SU-DHL-6 (cell line): ENCODE results near the gene ADGRG1.

Source experiments
- H2AFZ ChIP-seq: fragments of 200-600 bp; sonication (generic); 2 replicates; pipeline ENCODE4 v1.6.1; 2014; ENCODE audit warnings: low read depth, mild to moderate bottlenecking, moderate library complexity, mixed read lengths, antibody characterized with exemption, low read length; ENCODE audit not compliant: severe bottlenecking
- H3F3A ChIP-seq: fragments of 200-600 bp; shearing (Covaris generic); 2 replicates; pipeline ENCODE4 v1.6.0; 2016; ENCODE audit warnings: antibody characterized with exemption, mild to moderate bottlenecking; ENCODE audit not compliant: insufficient read depth
- H3K27ac ChIP-seq: fragments of 200-600 bp; sonication (generic); 2 replicates; pipeline ENCODE4 v1.5.1; 2016; ENCODE audit warnings: low read depth, mild to moderate bottlenecking, low read length, moderate library complexity, mixed read lengths
- H3K27me3 ChIP-seq: fragments of 200-600 bp; sonication (generic), shearing (Covaris generic); 2 replicates; pipeline ENCODE4 v1.6.0; 2014; ENCODE audit warnings: mild to moderate bottlenecking, low read length
- H3K36me3 ChIP-seq: fragments of 200-600 bp; sonication (generic); 2 replicates; pipeline ENCODE4 v1.6.1; 2014; ENCODE audit warnings: mild to moderate bottlenecking, low read length, mixed read lengths
- H3K4me2 ChIP-seq: fragments of 300-600, 200-600 bp; shearing (Covaris generic), sonication (generic); 2 replicates; pipeline ENCODE4 v1.6.0; 2014; ENCODE audit warnings: low read length, low read depth, mild to moderate bottlenecking; ENCODE audit not compliant: poor library complexity, severe bottlenecking
- H3K4me3 ChIP-seq: fragments of 200-600 bp; sonication (generic); 2 replicates; pipeline ENCODE4 v1.5.1; 2014; ENCODE audit warnings: antibody characterized with exemption, low read length, mild to moderate bottlenecking, mixed read lengths; ENCODE audit not compliant: insufficient read depth, poor library complexity, severe bottlenecking
- H3K79me2 ChIP-seq: fragments of 200-600 bp; sonication (generic); 2 replicates; pipeline ENCODE4 v1.6.1; 2014; ENCODE audit warnings: mild to moderate bottlenecking, low read length, moderate library complexity; ENCODE audit not compliant: insufficient read depth
- H3K9ac ChIP-seq: fragments of 200-600 bp; sonication (generic); 2 replicates; pipeline ENCODE4 v1.7.0; 2014; ENCODE audit warnings: mild to moderate bottlenecking, low read length
- H3K9me2 ChIP-seq: fragments of 200-600 bp; sonication (generic); replicated peaks from 2 replicates; pipeline ENCODE4 v1.6.1; 2014; ENCODE audit warnings: low read length; ENCODE audit not compliant: insufficient read depth
- H3K9me3 ChIP-seq: fragments of 200-600 bp; sonication (generic); 2 replicates; pipeline ENCODE4 v1.6.1; 2014; ENCODE audit warnings: low read length, mixed read lengths; ENCODE audit not compliant: insufficient read depth
- H4K20me1 ChIP-seq: fragments of 200-600 bp; sonication (generic); 2 replicates; pipeline ENCODE4 v1.6.1; 2014; ENCODE audit warnings: low read depth, mild to moderate bottlenecking, antibody characterized with exemption, low read length, moderate library complexity, mixed read lengths
- EZH2phosphoT487 ChIP-seq: fragments of 200-600 bp; sonication (generic), shearing (Covaris generic); conservative IDR thresholded peaks from 2 replicates; pipeline ENCODE4 v1.6.1; 2018; ENCODE audit warnings: mild to moderate bottlenecking, antibody characterized with exemption, low read length, moderate library complexity, mixed read lengths
- TF ChIP-seq, protein P1 (sequence below): fragments of 200-600 bp; sonication (generic); IDR thresholded peaks from one replicate; pipeline ENCODE4 v1.5.1; 2017; ENCODE audit warnings: antibody characterized with exemption, mild to moderate bottlenecking, low read length, moderate library complexity; ENCODE audit not compliant: insufficient read depth, poor library complexity, severe bottlenecking

The ADGRG1 gene

DNA sequence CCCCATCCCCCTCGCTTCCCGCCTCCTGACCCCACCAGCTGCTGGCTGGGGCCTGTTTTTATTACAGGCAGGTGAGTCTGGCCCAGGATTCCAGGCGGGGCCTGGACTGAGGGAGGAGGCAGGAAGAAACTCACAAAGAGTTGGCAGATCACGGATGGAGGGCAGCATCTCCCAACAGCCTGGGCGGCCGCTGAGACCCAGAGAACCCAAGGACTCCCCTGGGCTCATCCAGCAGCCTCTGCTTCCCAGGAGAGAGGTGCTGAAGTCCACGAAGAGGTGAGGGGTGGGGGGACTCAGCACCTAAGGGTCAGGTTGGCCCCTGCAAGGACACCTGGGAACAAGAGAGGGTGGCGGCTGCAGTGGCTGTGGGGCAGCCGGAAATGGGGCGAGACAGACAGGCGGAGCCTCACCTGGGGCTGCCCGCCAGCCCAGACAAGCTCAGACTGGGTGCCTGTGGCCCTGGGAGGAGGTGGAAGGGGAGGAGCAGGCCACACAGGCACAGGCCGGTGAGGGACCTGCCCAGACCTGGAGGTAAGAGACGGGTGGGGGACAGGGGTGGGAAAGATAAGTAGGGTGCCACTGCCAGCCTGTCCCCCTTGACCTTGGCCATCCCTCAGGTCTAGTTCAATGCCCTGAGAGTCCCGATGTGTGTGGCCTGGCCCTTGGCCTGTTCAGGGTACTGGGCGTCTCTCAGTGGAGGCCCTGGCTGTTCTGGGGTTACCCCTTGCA is 8.7 kb upstream of the ADGRG1 start:
- H3K4me3 ChIP-seq, result no peak overlapping the region
- H3K9me2 ChIP-seq, result no peaks in the 10 kb centered on the region
- no peaks in the 10 kb centered on the region for H3K9me3 ChIP-seq
- H3K36me3 ChIP-seq, result no peaks in the 10 kb centered on the region
- no peak overlapping the region for H3K9ac ChIP-seq
- no peak overlapping the region for H3K4me2 ChIP-seq
- TF ChIP-seq, protein P1, sequence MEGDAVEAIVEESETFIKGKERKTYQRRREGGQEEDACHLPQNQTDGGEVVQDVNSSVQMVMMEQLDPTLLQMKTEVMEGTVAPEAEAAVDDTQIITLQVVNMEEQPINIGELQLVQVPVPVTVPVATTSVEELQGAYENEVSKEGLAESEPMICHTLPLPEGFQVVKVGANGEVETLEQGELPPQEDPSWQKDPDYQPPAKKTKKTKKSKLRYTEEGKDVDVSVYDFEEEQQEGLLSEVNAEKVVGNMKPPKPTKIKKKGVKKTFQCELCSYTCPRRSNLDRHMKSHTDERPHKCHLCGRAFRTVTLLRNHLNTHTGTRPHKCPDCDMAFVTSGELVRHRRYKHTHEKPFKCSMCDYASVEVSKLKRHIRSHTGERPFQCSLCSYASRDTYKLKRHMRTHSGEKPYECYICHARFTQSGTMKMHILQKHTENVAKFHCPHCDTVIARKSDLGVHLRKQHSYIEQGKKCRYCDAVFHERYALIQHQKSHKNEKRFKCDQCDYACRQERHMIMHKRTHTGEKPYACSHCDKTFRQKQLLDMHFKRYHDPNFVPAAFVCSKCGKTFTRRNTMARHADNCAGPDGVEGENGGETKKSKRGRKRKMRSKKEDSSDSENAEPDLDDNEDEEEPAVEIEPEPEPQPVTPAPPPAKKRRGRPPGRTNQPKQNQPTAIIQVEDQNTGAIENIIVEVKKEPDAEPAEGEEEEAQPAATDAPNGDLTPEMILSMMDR, result no peak
- no peak for TF ChIP-seq EZH2phosphoT487
- no peaks in the 10 kb centered on the region for H3K27me3 ChIP-seq
- no peaks in the 10 kb centered on the region for H3F3A ChIP-seq
- no peaks in the 10 kb centered on the region for H3K79me2 ChIP-seq
- H2AFZ ChIP-seq, result no peak overlapping the region
- H4K20me1 ChIP-seq, result no peaks in the 10 kb centered on the region
- H3K27ac ChIP-seq, result no peak overlapping the region

DNA sequence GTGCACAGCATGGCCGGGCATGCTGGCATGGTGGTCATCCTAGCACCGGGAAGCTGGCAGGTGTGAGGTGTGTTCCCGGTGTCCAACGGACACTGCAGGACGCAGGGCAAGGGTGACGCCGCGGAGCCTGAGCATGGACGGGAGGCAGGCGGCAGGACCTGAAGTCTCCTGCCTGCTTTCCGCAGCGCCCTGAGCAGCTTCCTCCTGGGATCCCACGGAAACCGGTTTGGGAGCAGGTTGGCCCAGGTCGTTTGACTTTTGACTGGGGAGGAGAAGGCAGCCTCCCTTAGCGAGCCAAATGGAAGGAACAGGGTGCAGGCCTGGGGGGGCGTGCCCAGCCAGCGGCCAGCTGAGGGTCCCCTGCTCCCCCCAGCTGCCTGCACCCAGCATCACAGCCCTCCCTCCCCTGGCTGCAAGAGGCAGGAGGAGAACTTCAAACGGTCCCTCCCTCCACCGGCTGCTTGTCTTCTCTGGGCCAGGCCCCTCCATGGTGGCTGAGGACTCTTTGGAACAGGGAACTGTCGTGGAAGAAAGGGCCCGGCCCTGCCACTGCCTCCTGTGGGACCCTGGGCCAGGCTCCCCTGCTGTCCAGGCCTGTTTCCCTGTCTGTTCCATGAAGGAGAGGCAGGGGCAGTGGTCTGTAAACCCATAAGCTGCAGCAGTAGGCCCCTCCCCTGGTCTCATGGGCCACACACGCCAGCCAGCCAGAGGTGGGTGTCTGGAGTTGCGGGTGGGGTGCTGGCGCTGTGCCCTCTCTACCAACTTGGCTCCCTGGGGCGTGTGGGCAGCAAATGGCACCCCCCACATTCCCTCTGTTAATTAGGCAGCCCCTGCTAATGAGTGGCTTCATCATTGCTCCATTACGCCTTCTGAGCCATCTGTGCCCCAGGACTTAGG is 7.8 kb upstream of the ADGRG1 start:
- H4K20me1 ChIP-seq, result no peaks in the 10 kb centered on the region
- no peaks in the 10 kb centered on the region for H3K79me2 ChIP-seq
- no peak overlapping the region for H2AFZ ChIP-seq
- H3K27ac ChIP-seq, result no peak overlapping the region
- no peaks in the 10 kb centered on the region for H3K27me3 ChIP-seq
- H3K36me3 ChIP-seq, result no peaks in the 10 kb centered on the region
- no peaks in the 10 kb centered on the region for H3F3A ChIP-seq
- no peaks in the 10 kb centered on the region for H3K9me2 ChIP-seq
- TF ChIP-seq, protein P1, result no peak
- TF ChIP-seq EZH2phosphoT487, result no peak
- no peak overlapping the region for H3K4me3 ChIP-seq
- H3K9ac ChIP-seq, result no peak overlapping the region
- H3K9me3 ChIP-seq, result no peaks in the 10 kb centered on the region
- no peak overlapping the region for H3K4me2 ChIP-seq

DNA sequence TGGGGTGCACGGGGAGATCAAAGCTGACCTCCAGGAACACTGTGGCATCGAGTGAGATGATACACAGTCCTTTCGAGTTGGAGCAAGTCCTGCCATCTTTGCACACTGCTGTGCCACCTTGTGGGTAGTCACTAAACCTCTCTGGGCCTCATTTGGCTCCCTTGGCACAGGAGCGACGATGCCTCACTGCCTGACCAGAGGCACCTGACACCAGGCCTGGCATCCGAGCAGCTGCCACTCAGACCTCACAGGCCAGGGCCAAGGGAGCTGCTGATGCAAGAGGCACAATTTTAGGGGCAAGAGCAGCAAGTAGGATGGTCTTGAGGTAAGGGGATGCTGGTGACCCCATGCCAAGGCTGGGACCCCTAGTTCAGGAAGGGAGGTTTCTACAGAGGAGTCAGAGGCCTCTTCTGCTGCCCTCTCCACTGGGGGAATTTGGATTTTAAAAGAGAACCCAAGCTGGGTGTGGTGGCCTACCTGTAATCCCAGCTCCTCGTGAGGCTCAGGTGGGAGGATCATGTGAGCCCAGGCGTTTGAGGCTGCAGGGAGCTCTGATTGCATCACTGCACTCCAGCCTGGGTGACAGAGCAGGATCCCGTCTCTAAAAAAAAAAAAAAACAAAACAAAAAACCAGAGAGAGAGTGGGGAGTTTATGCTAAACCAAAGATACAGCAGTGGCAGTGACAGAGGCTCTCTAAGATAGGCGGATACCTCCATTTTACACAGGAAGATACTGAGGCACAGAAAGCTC is 6.7 kb upstream of the ADGRG1 start:
- no peaks in the 10 kb centered on the region for H3K36me3 ChIP-seq
- H3K4me3 ChIP-seq, result no peak overlapping the region
- H3K9ac ChIP-seq, result no peak overlapping the region
- H3K27me3 ChIP-seq, result no peaks in the 10 kb centered on the region
- H3F3A ChIP-seq, result no peaks in the 10 kb centered on the region
- no peaks in the 10 kb centered on the region for H3K79me2 ChIP-seq
- no peak overlapping the region for H3K4me2 ChIP-seq
- H4K20me1 ChIP-seq, result no peaks in the 10 kb centered on the region
- no peak for TF ChIP-seq EZH2phosphoT487
- TF ChIP-seq, protein P1, result no peak
- no peak overlapping the region for H3K27ac ChIP-seq
- no peak overlapping the region for H2AFZ ChIP-seq
- no peaks in the 10 kb centered on the region for H3K9me2 ChIP-seq
- no peaks in the 10 kb centered on the region for H3K9me3 ChIP-seq
